ENCODE measurements around the gene PAK2.

- TF ChIP-seq CTCF (IDR thresholded peaks at IDR 0.05), result no peak
- TF ChIP-seq POLR2A (IDR thresholded peaks at IDR 0.05), result no peak
Observed at GRCh38 chr3:196707566-196707965, 32.1 kb upstream of the PAK2 start.
